ENCODE data around the gene CALHM3.
"Not testable (repeated sequence)": the region's sequence is repeated elsewhere in the genome, so short reads cannot be mapped to it uniquely, and the experiment has no call there.

Gene CALHM3, protein sequence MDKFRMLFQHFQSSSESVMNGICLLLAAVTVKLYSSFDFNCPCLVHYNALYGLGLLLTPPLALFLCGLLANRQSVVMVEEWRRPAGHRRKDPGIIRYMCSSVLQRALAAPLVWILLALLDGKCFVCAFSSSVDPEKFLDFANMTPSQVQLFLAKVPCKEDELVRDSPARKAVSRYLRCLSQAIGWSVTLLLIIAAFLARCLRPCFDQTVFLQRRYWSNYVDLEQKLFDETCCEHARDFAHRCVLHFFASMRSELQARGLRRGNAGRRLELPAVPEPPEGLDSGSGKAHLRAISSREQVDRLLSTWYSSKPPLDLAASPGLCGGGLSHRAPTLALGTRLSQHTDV

DNA sequence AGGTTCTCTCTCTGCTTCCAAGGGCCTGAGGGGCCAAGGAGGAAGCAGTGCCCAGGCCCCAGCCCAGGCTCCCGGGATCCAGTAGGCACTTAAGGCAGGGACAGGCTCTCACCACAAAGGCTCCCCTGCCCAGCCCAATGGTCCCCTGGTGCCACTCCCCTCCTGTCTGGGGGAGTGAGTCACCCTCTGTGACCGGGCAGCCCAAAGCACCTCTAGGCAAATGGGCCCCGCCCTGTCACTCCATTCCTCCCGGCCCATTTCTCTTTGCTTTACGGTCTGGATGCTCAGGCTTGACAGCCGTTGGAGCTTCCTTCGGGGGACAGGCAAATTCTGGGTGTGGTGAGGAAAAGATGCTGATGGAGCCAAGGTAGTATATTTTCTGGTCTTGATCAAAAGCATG lies at the start of gene CALHM3:
Gene CALHM3, minus strand, starts transcription at position 106 of the 400 bp plus-strand sequence. CDS start 208 bp downstream, outside the sequence.
- Histone ChIP-seq H3K4me1 (ENCODE audit: control insufficient read depth, insufficient read depth, low read length) (peaks cover 27% of the 10 kb centered on the region), H3K9me3 (ENCODE audit: control insufficient read depth, insufficient read depth, low read depth, low read length) (no peaks in the 10 kb centered on the region), H3K9ac (ENCODE audit: low read length) (peak within 1 kb of the TSS; percentile 22), H3K27ac (ENCODE audit: low read depth, low read length) (no peak within 1 kb of the TSS), H3K27me3 (ENCODE audit: control insufficient read depth, insufficient read depth, low read length) (no peaks in the 10 kb centered on the region), H3K36me3 (ENCODE audit: control insufficient read depth, insufficient read depth, low read length) (no peaks in the 10 kb centered on the region), H3K4me3 (ENCODE audit: low read depth, low read length) (no peak within 1 kb of the TSS)

GRCh38 chr10:103528549-103528948 lies 49.5 kb upstream of the CALHM3 start:
- Histone ChIP-seq H3K27ac (ENCODE audit: low read depth, low read length) (no peak overlapping the region), H3K4me1 (ENCODE audit: control insufficient read depth, insufficient read depth, low read length) (peaks cover 3% of the 10 kb centered on the region; the same call in 1 of the 2 replicates), H3K4me3 (ENCODE audit: low read depth, low read length) (no peak overlapping the region), H3K36me3 (ENCODE audit: control insufficient read depth, insufficient read depth, low read length) (no peaks in the 10 kb centered on the region), H3K27me3 (ENCODE audit: control insufficient read depth, insufficient read depth, low read length) (no peaks in the 10 kb centered on the region), H3K9me3 (ENCODE audit: control insufficient read depth, insufficient read depth, low read depth, low read length) (peaks cover 29% of the 10 kb centered on the region), H3K9ac (ENCODE audit: low read length) (no peak overlapping the region)

DNA sequence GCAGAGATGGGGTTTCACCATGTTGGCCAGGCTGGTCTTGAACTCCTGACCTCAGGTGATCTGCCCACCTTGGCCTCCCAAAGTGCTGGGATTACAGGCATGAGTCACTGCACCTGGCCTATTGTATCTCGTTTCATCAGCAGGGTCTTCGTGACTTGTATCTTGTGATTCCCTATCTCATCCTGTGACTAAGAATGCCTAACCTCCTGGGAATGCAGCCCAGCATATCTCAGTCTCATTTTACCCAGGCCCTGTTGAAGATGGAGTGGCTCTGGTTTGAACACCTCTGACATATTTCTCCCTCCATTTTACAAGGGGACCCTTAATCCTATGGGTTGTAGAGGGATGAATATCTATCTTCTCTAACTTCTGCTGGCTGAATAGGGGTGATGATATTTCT lies 48.4 kb upstream of the CALHM3 start:
- peaks cover 29% of the 10 kb centered on the region for H3K9me3 ChIP-seq (ENCODE audit: control insufficient read depth, insufficient read depth, low read depth, low read length)
- H3K4me3 ChIP-seq (ENCODE audit: low read depth, low read length); H3K4me1 ChIP-seq (ENCODE audit: control insufficient read depth, insufficient read depth, low read length); H3K36me3 ChIP-seq (ENCODE audit: control insufficient read depth, insufficient read depth, low read length); H3K27me3 ChIP-seq (ENCODE audit: control insufficient read depth, insufficient read depth, low read length): not testable (repeated sequence)
- H3K27ac ChIP-seq (ENCODE audit: low read depth, low read length) = peak overlapping the region; percentile 86; the same call in 1 of the 2 replicates
- peak overlapping the region; percentile 12 for H3K9ac ChIP-seq (ENCODE audit: low read length)

- H3K9me3 ChIP-seq (ENCODE audit: control insufficient read depth, insufficient read depth, low read depth, low read length) = peaks cover 26% of the 10 kb centered on the region
- H3K4me1 ChIP-seq (ENCODE audit: control insufficient read depth, insufficient read depth, low read length) = peaks cover 17% of the 10 kb centered on the region; the same call in 1 of the 2 replicates
- H3K27ac ChIP-seq (ENCODE audit: low read depth, low read length) = peak overlapping the region; percentile 86; the same call in 1 of the 2 replicates
- no peak overlapping the region for H3K9ac ChIP-seq (ENCODE audit: low read length)
- H3K27me3 ChIP-seq (ENCODE audit: control insufficient read depth, insufficient read depth, low read length) = no peaks in the 10 kb centered on the region
- H3K36me3 ChIP-seq (ENCODE audit: control insufficient read depth, insufficient read depth, low read length) = no peaks in the 10 kb centered on the region
- H3K4me3 ChIP-seq (ENCODE audit: low read depth, low read length) = no peak overlapping the region
These were observed 46.9 kb upstream of the CALHM3 start for GRCh38 chr10:103525901-103526300.

DNA sequence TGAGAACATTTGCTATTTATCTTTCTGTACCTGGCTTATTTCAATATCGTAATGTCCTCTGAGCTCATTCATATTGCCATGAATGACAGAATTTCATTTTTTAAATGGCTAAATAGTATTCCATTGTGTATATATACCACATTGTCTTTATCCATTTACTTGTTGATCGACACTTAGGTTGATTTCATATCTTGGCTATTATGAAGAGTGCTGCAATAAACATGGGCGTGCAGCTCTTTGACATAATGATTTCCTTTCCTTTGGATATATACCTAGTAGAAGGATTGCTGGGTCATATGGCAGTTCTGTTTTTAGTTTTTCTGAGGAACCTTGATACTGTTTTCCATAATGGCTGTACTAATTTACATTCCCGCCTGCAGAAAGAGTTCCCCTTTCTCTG lies 44.6 kb upstream of the CALHM3 start:
- Histone ChIP-seq H3K4me1 (ENCODE audit: control insufficient read depth, insufficient read depth, low read length) (peaks cover 17% of the 10 kb centered on the region; the same call in 1 of the 2 replicates), H3K9me3 (ENCODE audit: control insufficient read depth, insufficient read depth, low read depth, low read length) (0 out of 2 replicates have a peak, but pooled peaks cover 6% of the 10 kb centered on the region), H3K27ac (ENCODE audit: low read depth, low read length) (peak overlapping the region; percentile 80; the same call in 1 of the 2 replicates), H3K36me3 (ENCODE audit: control insufficient read depth, insufficient read depth, low read length) (no peaks in the 10 kb centered on the region), H3K4me3 (ENCODE audit: low read depth, low read length) (no peak overlapping the region), H3K27me3 (ENCODE audit: control insufficient read depth, insufficient read depth, low read length) (no peaks in the 10 kb centered on the region), H3K9ac (ENCODE audit: low read length) (no peak overlapping the region)

DNA sequence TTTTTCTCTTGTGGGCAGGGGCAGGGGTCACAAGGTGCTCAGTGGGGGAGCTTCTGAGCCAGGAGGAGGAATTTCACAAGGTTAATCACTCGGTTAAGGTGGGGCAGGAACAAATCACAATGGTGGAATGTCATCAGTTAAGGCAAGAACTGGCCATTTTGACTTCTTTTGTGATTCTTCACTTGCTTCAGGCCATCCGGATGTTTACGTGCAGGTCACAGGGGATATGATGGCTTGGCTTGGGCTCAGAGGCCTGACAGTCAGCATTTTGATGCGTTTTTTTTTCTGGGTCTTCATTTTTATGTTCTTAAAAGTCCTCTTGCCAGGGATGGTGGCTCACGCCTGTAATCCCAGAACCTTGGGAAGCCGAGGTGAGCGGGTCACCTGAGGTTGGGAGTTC lies 43.0 kb upstream of the CALHM3 start:
- H3K27me3 ChIP-seq (ENCODE audit: control insufficient read depth, insufficient read depth, low read length); H3K4me3 ChIP-seq (ENCODE audit: low read depth, low read length); H3K36me3 ChIP-seq (ENCODE audit: control insufficient read depth, insufficient read depth, low read length); H3K9me3 ChIP-seq (ENCODE audit: control insufficient read depth, insufficient read depth, low read depth, low read length): not testable (repeated sequence)
- peak overlapping the region; percentile 70 for H3K9ac ChIP-seq (ENCODE audit: low read length)
- peaks cover 17% of the 10 kb centered on the region; the same call in 1 of the 2 replicates for H3K4me1 ChIP-seq (ENCODE audit: control insufficient read depth, insufficient read depth, low read length)
- H3K27ac ChIP-seq (ENCODE audit: low read depth, low read length) = peak overlapping the region; percentile 80; the same call in 1 of the 2 replicates

- H3K4me3 ChIP-seq (ENCODE audit: low read depth, low read length) = peak overlapping the region; percentile 13; the same call in 1 of the 2 replicates
- no peaks in the 10 kb centered on the region for H3K27me3 ChIP-seq (ENCODE audit: control insufficient read depth, insufficient read depth, low read length)
- peaks cover 15% of the 10 kb centered on the region; the same call in 1 of the 2 replicates for H3K4me1 ChIP-seq (ENCODE audit: control insufficient read depth, insufficient read depth, low read length)
- H3K9ac ChIP-seq (ENCODE audit: low read length) = peak overlapping the region; percentile 88
- no peaks in the 10 kb centered on the region; the same call in 1 of the 2 replicates for H3K36me3 ChIP-seq (ENCODE audit: control insufficient read depth, insufficient read depth, low read length)
- peak overlapping the region; percentile 78; the same call in 1 of the 2 replicates for H3K27ac ChIP-seq (ENCODE audit: low read depth, low read length)
- H3K9me3 ChIP-seq (ENCODE audit: control insufficient read depth, insufficient read depth, low read depth, low read length) = no peaks in the 10 kb centered on the region
These were observed 40.8 kb upstream of the CALHM3 start for GRCh38 chr10:103519798-103520197.

DNA sequence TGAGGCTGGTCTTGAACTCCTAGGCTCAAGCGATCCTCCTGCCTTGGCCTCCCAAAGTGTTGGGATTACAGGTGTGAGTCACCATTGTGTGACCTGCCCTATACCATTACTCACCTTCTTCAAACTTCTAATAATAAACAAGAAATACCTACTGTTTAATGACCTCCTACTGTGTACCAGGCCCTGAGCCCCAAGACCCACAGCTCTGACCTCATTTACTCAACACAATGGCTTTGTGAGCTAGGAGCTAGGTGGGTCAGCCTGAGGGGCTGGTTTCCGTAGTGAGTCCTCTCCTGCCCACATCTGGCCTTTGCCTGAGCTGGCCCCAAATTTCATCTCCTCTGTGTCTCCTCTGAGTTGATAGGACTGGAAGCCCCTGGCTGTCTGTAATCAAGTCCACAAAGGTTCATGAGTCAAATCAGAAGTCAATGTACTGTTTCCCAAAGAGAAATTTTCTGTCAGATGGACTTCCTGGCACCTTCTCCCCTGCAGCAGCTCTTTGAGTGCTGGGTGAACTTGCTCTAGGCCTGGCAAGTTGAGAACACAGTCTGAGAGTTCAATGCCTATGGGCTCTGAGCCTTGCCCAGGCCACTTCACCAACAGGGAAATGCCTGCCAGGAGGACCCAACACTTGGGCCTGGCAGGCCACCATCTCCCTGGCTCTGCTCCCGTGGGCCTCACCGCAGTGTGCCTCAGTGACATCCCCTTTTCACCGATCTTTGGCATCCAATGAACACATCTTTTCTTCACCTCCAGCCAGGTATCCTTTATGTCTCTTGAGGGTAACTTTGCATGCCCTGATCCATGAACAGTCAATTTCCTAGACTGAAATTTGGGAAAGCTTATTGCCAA lies 38.4 kb upstream of the CALHM3 start:
- no peak overlapping the region for H3K27ac ChIP-seq (ENCODE audit: low read depth, low read length)

DNA sequence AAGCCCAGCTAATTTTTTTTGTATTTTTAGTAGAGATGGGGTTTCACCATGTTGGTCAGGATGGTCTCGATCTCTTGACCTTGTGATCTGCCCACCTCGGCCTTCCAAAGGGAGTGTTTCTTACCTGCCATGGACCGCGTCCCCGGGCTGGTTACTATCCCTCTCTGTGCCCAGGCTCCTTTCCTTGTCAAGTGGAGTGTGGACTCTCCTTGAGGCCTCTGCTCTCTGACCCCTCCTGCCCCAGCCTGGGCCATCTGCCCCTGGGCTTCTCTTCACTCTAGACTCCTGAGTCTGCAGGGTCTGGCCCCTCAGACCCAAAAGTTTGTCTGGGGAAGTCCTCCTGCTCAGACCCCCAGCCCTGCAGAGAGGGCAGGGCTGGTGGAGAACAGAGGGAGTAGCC lies 35.2 kb upstream of the CALHM3 start:
- Histone ChIP-seq H3K9me3 (ENCODE audit: control insufficient read depth, insufficient read depth, low read depth, low read length) (no peaks in the 10 kb centered on the region), H3K27ac (ENCODE audit: low read depth, low read length) (peak overlapping the region; percentile 41; the same call in 1 of the 2 replicates), H3K4me1 (ENCODE audit: control insufficient read depth, insufficient read depth, low read length) (peaks cover 18% of the 10 kb centered on the region; the same call in 1 of the 2 replicates), H3K27me3 (ENCODE audit: control insufficient read depth, insufficient read depth, low read length) (no peaks in the 10 kb centered on the region), H3K9ac (ENCODE audit: low read length) (no peak overlapping the region), H3K4me3 (ENCODE audit: low read depth, low read length) (no peak overlapping the region), H3K36me3 (ENCODE audit: control insufficient read depth, insufficient read depth, low read length) (no peaks in the 10 kb centered on the region; the same call in 1 of the 2 replicates)

More for the DNA sequence above, 38.4 kb upstream of the CALHM3 start:
- no peak overlapping the region for H3K9ac ChIP-seq (ENCODE audit: low read length)
- H3K27me3 ChIP-seq (ENCODE audit: control insufficient read depth, insufficient read depth, low read length) = no peaks in the 10 kb centered on the region
- no peaks in the 10 kb centered on the region; the same call in 1 of the 2 replicates for H3K36me3 ChIP-seq (ENCODE audit: control insufficient read depth, insufficient read depth, low read length)
- H3K4me1 ChIP-seq (ENCODE audit: control insufficient read depth, insufficient read depth, low read length) = peaks cover 20% of the 10 kb centered on the region; the same call in 1 of the 2 replicates
- no peak overlapping the region for H3K4me3 ChIP-seq (ENCODE audit: low read depth, low read length)
- H3K9me3 ChIP-seq (ENCODE audit: control insufficient read depth, insufficient read depth, low read depth, low read length) = no peaks in the 10 kb centered on the region

DNA sequence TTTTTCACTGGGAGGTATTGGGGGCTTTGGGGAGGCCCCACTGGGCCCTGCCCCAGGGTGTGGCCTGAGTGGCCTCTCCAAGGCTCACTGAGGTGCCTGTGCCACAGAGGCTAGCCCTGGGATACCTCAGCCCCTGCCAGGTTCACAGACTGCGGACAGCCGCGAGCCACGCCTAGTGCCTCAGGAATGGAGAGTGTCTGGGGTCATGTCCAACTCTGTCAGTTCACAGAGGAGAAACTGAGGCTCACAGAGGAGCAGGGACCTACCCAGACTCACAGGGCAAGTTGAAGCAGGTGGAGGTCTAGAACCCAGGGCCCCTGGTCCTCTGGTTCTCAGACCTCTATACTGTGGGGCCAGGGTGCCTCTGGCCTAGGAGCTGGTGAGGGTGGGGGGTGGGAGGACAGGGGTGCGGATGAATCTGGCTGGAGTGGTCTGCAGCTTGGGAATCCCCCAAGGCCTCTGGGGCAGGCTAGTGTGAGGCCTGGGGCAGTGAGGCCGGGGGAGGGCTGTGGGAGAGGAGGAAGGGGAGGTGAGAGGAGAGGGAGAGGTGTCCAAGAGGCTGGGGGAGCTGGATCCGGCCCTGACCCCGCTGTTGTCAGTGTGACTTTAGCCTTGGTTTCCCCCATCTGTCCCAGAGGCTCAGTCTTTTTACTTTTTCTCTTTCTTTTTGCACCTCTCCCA lies 34.5 kb upstream of the CALHM3 start:
- Histone ChIP-seq H3K27ac (ENCODE audit: low read depth, low read length) (peak overlapping the region; percentile 64; the same call in 1 of the 2 replicates), H3K4me3 (ENCODE audit: low read depth, low read length) (no peak overlapping the region), H3K36me3 (ENCODE audit: control insufficient read depth, insufficient read depth, low read length) (no peaks in the 10 kb centered on the region; the same call in 1 of the 2 replicates), H3K9me3 (ENCODE audit: control insufficient read depth, insufficient read depth, low read depth, low read length) (no peaks in the 10 kb centered on the region), H3K4me1 (ENCODE audit: control insufficient read depth, insufficient read depth, low read length) (peaks cover 18% of the 10 kb centered on the region; the same call in 1 of the 2 replicates), H3K9ac (ENCODE audit: low read length) (peak overlapping the region; percentile 29), H3K27me3 (ENCODE audit: control insufficient read depth, insufficient read depth, low read length) (no peaks in the 10 kb centered on the region)
